ENCODE data around the gene CDH7.
A peak's percentile ranks its signal among the peaks of the same experiment; 100 is the strongest.

CDH7 gene

GRCh38 chr18:65924904-65925303 lies 174.1 kb downstream of the CDH7 start:
- DNase-seq = no peak

GRCh38 chr18:65934874-65935273 lies 184.1 kb downstream of the CDH7 start:
- no peak for DNase-seq

DNA sequence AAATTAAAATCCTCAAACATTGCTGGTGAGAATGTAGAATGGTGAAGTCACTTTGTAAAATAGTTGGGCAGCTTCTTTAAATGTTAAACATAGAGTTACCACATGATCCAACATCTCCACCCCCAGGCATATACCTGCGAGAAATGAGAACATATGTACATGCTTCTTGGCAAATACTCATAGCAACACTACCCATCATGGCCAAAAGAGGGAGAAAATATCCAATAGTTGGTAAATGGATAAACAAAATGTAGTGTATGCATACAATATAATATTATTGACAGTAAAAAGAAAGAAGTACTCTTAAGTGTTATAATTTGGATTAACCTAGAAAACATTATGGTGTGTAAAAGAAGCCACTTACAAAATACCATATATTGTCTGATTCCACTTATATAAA lies 185.9 kb downstream of the CDH7 start:
- no peak for DNase-seq

- DNase-seq = no peak
Measured at GRCh38 chr18:65937180-65937579, 186.4 kb downstream of the CDH7 start.

DNA sequence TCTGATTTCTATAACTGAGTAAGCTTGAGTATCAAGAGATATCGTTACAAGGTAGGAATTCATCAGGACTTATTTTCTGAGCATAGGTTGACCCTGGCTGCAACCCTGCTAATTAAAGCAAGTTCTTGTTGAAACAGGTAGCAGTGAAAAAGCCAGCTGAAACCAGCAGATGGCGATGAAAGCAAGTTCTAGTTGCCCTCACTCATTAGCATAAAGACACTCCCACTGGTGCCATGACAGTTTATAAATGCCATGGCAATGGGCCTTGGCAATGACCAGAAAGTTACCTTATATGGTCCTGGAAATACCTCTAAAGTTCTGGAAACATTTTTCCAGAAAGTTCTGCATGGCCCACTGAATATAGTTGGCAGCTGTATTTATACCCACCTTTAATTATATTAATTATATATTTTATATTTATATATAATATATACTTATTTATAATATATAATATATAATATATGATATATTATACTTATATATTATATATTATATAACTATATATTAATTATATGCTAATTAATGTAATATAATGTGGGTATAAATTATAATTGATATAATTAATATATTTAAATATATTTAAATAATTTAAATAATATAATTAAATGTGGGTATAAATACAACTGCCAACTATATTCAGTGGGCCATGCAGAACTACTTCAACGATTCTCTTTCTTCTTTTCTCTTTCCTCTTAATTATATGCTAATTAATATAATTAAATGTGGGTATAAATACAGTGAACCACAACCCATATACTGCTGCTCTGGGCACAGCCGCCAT lies 188.0 kb downstream of the CDH7 start:
- DNase-seq = peak; percentile 28
